Naive B cell (primary cell): ENCODE measurements around the gene IGF2BP2. TPM values are rescaled to one million over a fixed set of nuclear protein-coding genes. Genes with fewer than 3 reads are reported as not detected.

Source experiments
- ATAC-seq, 2 donors: fragments of 150-1000 bp; cut with Tn5 transposase; 2 replicates each; pipeline ENCODE4 v1.10.0; 2021; ENCODE audit warnings: low read depth in 2 of 2, mild to moderate bottlenecking in 2 of 2, moderate library complexity in 2 of 2
- DNase-seq: peaks from one replicate; pipeline ENCODE4 v3.0.0; 2022
- H3K27ac Mint-ChIP-seq, 6 donors: one replicate each; pipeline ENCODE4 v1.8.0; 2020 to 2022; ENCODE audit warnings: mild to moderate bottlenecking in 6 of 6, mixed read lengths in 6 of 6, moderate library complexity in 5 of 6, inconsistent platforms in 2 of 6
- H3K27me3 Mint-ChIP-seq, 3 donors: one replicate each; pipeline ENCODE4 v1.8.0; 2021 to 2022; ENCODE audit warnings: mixed read lengths in 3 of 3, mild to moderate bottlenecking in 1 of 3
- H3K36me3 Mint-ChIP-seq, 2 donors: one replicate each; pipeline ENCODE4 v1.8.0; 2020 to 2022; ENCODE audit warnings: mixed read lengths in 2 of 2, inconsistent platforms in 1 of 2, mild to moderate bottlenecking in 1 of 2
- H3K4me1 Mint-ChIP-seq, 3 donors: one replicate each; pipeline ENCODE4 v1.8.0; 2020 to 2022; ENCODE audit warnings: mixed read lengths in 3 of 3, inconsistent platforms in 1 of 3, mild to moderate bottlenecking in 1 of 3, moderate library complexity in 1 of 3
- H3K4me3 Mint-ChIP-seq, 8 donors: one replicate each; pipeline ENCODE4 v1.8.0; 2020 to 2022; ENCODE audit warnings: mild to moderate bottlenecking in 8 of 8, mixed read lengths in 8 of 8, moderate library complexity in 8 of 8, inconsistent platforms in 2 of 8
- H3K9me3 Mint-ChIP-seq, 7 donors: one replicate each; pipeline ENCODE4 v1.8.0; 2020 to 2022; ENCODE audit warnings: mixed read lengths in 7 of 7, mild to moderate bottlenecking in 5 of 7, inconsistent platforms in 2 of 7, moderate library complexity in 1 of 7
- polyA plus RNA-seq, 6 donors: library from polyadenylated mRNA; unstranded; fragments of 300-500 nt; fragmentation: Illumina TruSeq; gene quantifications; one replicate each; pipeline ENCODE4 v1.2.3, GENCODE V29; 2021; ENCODE audit warnings: low read depth in 6 of 6

Gene IGF2BP2
- polyA plus RNA-seq, 6 donors from 2014 or later: 0.31 TPM; not detected in 5

DNA sequence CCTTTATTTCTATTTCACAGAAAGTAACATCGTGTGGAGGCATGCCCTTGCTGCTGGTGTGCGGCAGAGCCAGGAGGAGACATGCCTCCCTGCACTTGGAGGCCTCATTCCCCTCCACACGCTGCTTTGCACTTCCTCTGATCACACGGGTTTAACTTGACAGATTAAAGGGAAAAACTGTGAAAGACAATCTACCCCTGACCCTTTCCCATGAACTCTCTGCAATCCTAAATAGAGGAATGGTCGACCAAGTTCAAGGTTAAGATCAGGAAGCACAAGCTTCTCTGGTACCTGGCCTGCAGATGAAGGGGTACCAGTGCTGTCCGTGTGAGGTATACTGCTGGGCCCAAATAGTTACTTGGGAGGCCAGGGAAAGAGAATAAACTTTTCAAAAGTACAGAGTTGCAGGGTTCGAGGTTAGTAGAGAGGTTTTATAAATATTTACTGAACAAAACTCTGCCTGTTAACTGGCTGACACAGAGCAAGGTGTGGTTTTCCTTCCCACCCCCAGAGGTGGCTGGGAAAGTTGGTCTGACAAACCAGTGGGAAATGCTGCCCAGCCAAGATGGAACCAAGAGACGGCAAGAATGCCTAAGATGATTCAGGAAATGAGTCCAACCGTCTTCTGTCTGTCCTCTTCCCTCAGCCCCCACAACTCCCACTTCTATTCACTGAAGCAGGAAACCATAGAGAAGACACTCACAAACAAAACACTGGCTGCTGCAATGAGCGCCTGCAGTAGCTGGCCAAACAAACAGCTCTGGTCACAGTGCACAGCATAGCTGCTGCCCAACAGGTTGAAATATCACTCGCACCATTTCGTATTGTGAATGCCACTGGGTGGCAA is 79.6 kb downstream of the IGF2BP2 start:
- H3K9me3 Mint-ChIP-seq: no peaks in the 10 kb centered on the region
- no peaks in the 10 kb centered on the region for H3K27me3 Mint-ChIP-seq
- peak; percentile 78 to 91 for ATAC-seq
- peak overlapping the region in 5 of 6 donors; percentile 7 to 84 (median 47) for H3K27ac Mint-ChIP-seq
- no peaks in the 10 kb centered on the region for H3K36me3 Mint-ChIP-seq
- peaks cover 25 to 38% (median 33%) of the 10 kb centered on the region in 3 donors for H3K4me1 Mint-ChIP-seq
- no peak for DNase-seq
- peak overlapping the region; percentile 43 to 86 (median 68) for H3K4me3 Mint-ChIP-seq

DNA sequence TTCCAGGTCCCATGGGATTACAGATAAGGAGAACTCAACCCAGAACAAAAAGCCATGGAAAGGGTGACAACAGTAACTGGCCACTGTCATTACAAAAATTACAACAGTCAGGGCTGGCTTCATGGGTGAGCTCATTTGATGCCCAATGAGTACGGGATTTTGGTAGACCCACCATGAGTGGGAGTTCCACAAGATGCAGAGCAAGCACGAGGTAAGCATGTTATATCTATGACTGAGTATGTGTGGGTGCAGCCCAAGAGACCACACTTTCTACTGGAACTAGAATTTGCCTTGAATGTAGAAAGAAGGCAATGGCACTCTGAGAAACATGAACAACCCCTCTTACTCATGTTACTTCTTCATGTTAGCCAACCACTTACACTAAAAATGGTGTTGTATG is 83.3 kb downstream of the IGF2BP2 start:
- H3K27ac Mint-ChIP-seq: peak overlapping the region in 1 of 6 donors; percentile 26
- DNase-seq (no peak), ATAC-seq (no peak)
- H3K4me1 Mint-ChIP-seq: peaks cover 22 to 32% (median 29%) of the 10 kb centered on the region in 3 donors
- no peaks in the 10 kb centered on the region for H3K36me3 Mint-ChIP-seq
- H3K9me3 Mint-ChIP-seq: no peaks in the 10 kb centered on the region
- H3K27me3 Mint-ChIP-seq: no peaks in the 10 kb centered on the region
- H3K4me3 Mint-ChIP-seq: no peak overlapping the region

DNA sequence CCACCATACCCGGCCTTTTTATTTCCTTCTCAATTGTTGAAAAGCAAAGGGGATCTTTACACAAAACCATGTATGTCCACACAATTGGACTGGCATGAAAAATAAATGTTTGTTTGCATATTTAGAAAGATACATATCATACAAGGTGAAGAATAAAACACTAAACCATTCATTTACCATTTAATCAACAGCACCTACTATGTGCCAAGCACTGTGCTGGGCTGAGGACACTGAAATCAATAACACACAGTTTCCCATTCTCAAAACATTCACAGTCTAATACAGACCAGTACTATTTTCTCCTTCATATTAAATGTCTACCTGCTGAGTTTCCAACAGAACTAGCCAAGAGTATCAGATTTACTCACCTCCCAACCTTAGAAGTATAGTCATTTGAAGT is 84.7 kb downstream of the IGF2BP2 start:
- Mint-ChIP-seq H3K4me1 (peaks cover 7 to 17% (median 14%) of the 10 kb centered on the region in 3 donors), H3K36me3 (no peaks in the 10 kb centered on the region), H3K4me3 (no peak overlapping the region), H3K9me3 (no peaks in the 10 kb centered on the region), H3K27ac (no peak overlapping the region), H3K27me3 (no peaks in the 10 kb centered on the region)
- ATAC-seq: no peak
- DNase-seq: no peak

DNA sequence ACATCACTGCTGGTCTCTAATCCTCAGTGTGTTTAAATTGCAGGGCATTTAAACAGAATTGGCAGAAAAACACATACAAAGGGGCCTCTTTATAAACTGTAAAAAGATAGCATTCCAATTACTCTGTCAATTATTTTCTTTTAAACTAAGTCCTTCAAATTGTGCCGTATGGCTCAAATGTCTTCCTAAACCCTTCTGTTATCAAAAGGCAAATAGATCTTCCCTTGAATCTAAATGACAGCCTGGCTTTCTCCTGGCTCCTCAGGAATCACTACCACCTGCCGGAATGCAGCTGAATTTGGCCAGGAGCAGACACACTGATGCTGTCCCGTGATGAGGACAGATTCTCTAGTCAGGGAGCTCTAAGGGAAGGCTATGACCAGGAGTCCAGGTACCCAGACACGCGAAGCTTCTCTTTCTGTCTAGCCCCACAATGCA is 85.6 kb downstream of the IGF2BP2 start:
- Mint-ChIP-seq H3K9me3 (no peaks in the 10 kb centered on the region), H3K4me3 (no peak overlapping the region), H3K27ac (peak overlapping the region in 1 of 6 donors; percentile 3), H3K36me3 (no peaks in the 10 kb centered on the region), H3K27me3 (no peaks in the 10 kb centered on the region), H3K4me1 (peaks cover 3 to 9% (median 8%) of the 10 kb centered on the region in 3 donors)
- no peak for ATAC-seq
- DNase-seq: no peak

DNA sequence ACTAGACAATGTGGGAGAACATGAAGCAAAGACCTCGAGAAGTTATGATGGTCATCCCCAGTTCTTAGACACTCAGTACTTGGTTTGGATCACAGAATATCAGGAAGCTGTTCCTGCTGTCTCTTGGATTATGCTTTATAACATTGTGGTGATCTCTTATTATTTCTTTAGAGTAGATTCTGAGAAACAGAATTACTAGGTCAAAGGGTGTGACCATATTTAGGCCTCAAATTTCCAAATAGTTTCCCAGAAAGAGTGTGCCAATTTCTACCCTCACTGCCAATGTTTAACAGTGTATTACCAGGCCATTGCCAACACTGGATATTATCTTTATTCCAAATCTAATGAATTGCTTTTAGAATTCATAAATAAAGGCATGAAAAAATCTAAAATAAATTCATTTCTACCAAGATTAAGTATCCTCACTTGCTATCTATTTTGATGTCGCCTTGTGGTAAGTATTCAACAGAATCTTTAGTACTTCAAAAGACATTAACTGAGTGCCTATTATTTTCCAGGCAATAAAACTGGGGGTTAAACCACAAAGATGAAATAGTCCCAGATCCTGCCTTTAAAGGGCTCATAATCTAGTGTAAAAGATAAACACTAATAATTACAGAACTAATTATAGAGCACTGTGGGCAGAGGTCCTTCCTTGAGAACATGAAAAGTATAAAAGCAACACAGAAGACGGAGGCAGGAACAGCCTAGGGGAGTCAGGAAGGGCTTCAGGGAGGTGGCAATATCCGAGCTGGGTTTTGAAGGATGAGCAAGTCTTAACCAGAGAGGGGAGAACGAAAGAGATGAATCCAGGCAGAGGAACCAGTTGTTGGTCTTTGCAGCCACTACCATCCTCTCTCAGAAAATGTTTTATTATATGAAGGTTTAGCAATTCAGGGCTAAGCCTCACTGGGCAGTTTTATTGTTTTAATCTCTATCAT is 86.8 kb downstream of the IGF2BP2 start:
- no peak for ATAC-seq
- no peak overlapping the region for H3K4me3 Mint-ChIP-seq
- H3K27ac Mint-ChIP-seq: no peak overlapping the region
- H3K27me3 Mint-ChIP-seq: no peaks in the 10 kb centered on the region
- H3K9me3 Mint-ChIP-seq: no peaks in the 10 kb centered on the region
- H3K4me1 Mint-ChIP-seq: peaks cover 0 to 4% (median 3%) of the 10 kb centered on the region in 3 donors
- no peak for DNase-seq
- H3K36me3 Mint-ChIP-seq: no peaks in the 10 kb centered on the region

DNA sequence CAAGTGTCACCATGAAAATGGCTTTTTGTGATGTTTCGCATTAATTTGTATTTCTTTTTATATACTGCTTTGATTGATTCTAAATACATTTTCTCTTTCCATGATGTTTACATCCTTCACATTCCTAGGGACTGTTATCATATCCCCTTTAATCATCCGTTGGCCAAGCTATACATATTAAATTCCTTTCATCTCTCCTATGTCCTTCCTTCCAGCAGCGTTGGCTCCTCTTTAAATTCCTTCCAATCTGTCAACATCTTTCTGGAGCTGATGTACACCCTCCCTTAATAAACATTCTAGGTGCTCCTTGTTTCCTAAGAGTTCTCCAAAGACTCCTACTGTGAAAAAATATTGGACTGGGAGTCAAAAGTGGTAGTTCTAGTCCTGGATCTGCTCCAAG is 87.8 kb downstream of the IGF2BP2 start:
- H3K27me3 Mint-ChIP-seq: no peaks in the 10 kb centered on the region
- H3K9me3 Mint-ChIP-seq: no peaks in the 10 kb centered on the region
- H3K4me1 Mint-ChIP-seq: peaks cover 0 to 4% (median 4%) of the 10 kb centered on the region in 3 donors
- no peak overlapping the region for H3K27ac Mint-ChIP-seq
- no peaks in the 10 kb centered on the region for H3K36me3 Mint-ChIP-seq
- DNase-seq (no peak), ATAC-seq (no peak)
- no peak overlapping the region for H3K4me3 Mint-ChIP-seq

DNA sequence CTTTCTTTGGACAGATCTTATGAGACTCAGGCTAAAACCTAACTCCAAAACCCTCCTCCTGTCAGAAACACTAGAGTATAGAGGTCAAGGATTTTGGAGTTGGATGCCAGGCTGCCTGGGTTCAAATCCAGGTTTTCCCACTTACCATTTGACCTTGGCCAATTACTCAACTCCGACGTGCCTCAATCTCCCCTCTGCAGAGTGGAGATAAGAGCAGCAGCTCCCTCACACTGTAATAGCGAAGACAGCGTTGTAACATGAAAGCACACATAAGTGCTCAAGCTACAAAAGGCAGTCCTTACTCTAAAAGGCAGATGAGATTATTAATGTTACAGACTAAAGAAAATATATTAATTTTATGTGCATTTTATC is 90.1 kb downstream of the IGF2BP2 start:
- no peaks in the 10 kb centered on the region for H3K27me3 Mint-ChIP-seq
- no peak for DNase-seq
- no peak for ATAC-seq
- H3K27ac Mint-ChIP-seq: peak overlapping the region in 2 of 6 donors; percentile 35 to 44
- peaks cover 0 to 2% (median 0%) of the 10 kb centered on the region in 7 donors for H3K9me3 Mint-ChIP-seq
- peaks cover 0 to 7% (median 0%) of the 10 kb centered on the region in 3 donors for H3K4me1 Mint-ChIP-seq
- H3K4me3 Mint-ChIP-seq: no peak overlapping the region
- no peaks in the 10 kb centered on the region for H3K36me3 Mint-ChIP-seq

DNA sequence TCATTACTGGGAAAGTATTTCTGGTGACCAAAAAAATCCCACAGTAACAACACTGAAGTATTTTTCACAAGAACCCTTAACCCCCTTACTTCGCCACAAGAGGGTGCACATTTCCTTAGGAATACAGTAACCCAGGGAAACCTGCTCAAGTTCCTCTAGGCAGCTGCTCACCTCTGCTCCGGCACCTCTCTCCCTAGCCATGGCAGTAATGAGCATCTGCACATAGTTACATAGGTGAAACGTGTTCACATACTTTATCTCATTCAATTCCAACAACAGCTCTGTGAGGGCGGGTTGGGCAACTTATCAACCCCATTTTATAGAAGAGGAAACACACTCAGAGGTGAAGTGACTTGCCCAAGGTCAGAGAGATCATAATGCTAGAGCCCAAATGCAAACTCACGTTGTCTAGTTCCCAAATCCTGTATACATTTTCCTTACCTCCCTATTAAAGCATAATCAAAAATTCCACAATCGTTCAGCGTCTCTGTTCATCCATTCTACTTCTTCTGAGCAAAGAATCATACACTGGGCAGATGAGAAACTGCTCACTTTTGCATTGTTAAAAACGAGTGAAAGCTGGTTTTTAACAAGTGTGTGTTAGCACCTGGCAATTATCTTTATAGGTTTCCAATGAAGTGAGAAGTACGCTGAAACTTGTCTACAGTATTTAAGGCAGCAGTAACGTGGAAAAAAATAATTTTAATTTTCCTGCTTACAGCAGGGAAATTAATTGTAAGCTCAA is 90.7 kb downstream of the IGF2BP2 start:
- no peaks in the 10 kb centered on the region for H3K36me3 Mint-ChIP-seq
- ATAC-seq (peak in 1 of 2 donors; percentile 30), DNase-seq (no peak)
- peaks cover 0 to 7% (median 0%) of the 10 kb centered on the region in 3 donors for H3K4me1 Mint-ChIP-seq
- H3K9me3 Mint-ChIP-seq: peaks cover 0 to 2% (median 0%) of the 10 kb centered on the region in 7 donors
- no peak overlapping the region for H3K4me3 Mint-ChIP-seq
- no peak overlapping the region for H3K27ac Mint-ChIP-seq
- no peaks in the 10 kb centered on the region for H3K27me3 Mint-ChIP-seq

DNA sequence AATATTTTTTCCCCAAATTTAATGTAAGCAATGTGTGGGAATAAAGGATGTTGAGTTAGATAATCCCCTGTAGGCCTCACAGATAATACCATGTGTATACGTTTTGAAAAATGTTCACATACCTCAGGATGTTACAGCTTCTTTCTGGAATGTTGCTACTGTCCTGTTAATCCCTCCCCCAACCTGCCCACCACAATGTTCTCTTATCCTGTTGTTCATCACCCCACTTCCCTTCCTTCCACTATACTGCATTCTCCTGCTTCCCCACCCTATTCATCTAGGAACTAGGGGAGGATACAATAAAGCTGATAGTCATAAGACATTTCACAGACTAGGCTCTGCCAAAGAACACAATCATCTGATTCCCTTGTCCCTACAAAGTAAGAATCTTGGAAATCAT is 92.1 kb downstream of the IGF2BP2 start:
- H3K36me3 Mint-ChIP-seq: no peaks in the 10 kb centered on the region
- peaks cover 0 to 2% (median 0%) of the 10 kb centered on the region in 7 donors for H3K9me3 Mint-ChIP-seq
- H3K27me3 Mint-ChIP-seq: no peaks in the 10 kb centered on the region
- peaks cover 0 to 7% (median 0%) of the 10 kb centered on the region in 3 donors for H3K4me1 Mint-ChIP-seq
- no peak overlapping the region for H3K4me3 Mint-ChIP-seq
- DNase-seq (no peak), ATAC-seq (no peak)
- H3K27ac Mint-ChIP-seq: peak overlapping the region in 2 of 6 donors; percentile 22 to 66

DNA sequence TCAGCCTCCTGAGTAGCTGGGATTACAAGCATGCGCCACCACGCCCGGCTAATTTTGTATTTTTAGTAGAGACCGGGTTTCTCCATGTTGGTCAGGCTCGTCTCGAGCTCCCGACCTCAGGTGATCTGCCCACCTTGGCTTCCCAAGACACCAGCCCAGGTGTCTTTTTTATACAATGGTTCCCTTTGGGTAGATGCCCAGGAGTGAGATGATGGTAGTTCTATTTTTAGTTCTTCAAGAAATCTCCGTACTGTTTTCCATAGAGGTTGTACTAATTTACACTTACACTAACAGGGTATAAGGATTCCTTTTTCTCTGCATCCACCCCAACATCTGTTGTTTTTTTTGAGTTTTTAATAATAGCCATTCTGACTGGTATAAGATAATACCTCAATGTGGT is 94.3 kb downstream of the IGF2BP2 start:
- Mint-ChIP-seq H3K4me3 (no peak overlapping the region), H3K27ac (no peak overlapping the region), H3K27me3 (no peaks in the 10 kb centered on the region), H3K36me3 (no peaks in the 10 kb centered on the region), H3K9me3 (peaks cover 0 to 2% (median 0%) of the 10 kb centered on the region in 7 donors), H3K4me1 (peaks cover 0 to 7% (median 0%) of the 10 kb centered on the region in 3 donors)
- ATAC-seq (no peak), DNase-seq (no peak)

DNA sequence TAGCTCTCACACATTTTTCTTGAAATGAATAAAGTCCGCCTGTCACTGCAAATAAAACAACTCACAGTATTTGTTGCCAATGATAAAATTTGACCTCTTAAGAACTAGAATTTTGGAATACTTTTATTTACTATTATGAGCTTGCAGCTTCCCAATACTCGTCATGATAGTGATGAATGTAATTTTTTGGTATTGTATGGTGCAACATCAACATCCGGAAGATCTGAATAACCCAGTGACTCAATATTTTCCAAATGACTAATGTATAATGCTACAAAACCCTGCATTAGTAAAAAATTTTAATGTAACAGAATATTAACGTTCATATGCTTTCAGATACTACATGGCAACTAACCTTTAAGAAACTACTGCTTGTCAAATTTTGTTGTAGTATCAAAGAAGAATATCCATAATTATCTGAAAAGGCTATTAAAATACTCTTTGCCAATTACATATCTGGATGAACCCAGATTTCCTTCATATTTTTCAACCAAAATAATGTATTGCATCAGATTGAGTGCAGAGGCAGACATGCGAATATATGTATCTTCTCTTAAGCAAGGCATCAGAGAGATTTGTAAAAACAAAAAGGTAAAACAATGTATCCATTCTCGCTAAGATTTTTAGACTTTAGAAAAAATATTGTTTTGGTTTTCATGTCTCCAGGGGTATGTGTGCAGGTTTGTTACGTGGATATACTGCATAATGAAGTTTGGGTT is 95.3 kb downstream of the IGF2BP2 start:
- Mint-ChIP-seq H3K4me3 (no peak overlapping the region), H3K27ac (no peak overlapping the region), H3K27me3 (no peaks in the 10 kb centered on the region), H3K9me3 (peaks cover 0 to 2% (median 0%) of the 10 kb centered on the region in 7 donors), H3K36me3 (no peaks in the 10 kb centered on the region), H3K4me1 (peaks cover 0 to 7% (median 0%) of the 10 kb centered on the region in 3 donors)
- ATAC-seq (no peak), DNase-seq (no peak)

DNA sequence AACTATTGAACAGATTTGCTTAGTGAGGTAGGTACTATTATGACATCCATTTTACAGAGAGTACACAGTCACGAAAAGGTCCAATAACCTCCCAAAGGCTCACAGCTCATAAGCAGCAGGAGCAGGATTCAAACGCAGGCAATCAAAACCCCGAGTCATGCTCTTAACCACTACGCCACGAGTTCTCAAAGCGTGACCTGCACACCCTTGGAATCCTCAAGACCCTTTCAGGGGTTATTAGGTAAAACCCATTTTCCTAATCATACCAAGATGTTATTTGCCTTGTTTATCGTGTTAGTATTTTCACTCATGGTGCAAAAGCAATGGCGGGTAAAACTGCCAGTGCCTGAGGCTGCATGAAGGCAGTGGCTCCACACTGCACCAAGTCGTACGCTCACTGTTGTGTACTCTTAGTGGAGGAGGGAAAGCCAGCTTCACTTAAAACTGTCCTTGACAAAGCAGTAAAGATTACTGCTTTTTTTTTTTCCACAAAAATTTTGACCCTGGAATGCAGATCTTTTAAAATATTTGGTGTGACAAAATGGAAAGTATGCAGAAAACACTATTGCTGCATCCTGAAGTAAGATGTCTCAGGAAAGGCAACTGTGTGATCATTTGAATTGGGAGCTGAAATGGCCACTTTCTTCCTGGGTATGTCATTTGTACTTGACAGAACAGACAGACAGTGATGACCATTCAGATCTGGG is 96.1 kb downstream of the IGF2BP2 start:
- Mint-ChIP-seq H3K9me3 (peaks cover 0 to 2% (median 0%) of the 10 kb centered on the region in 7 donors), H3K36me3 (no peaks in the 10 kb centered on the region), H3K27me3 (peaks cover 0 to 2% (median 0%) of the 10 kb centered on the region in 3 donors), H3K4me3 (no peak overlapping the region), H3K4me1 (peaks cover 0 to 3% (median 0%) of the 10 kb centered on the region in 3 donors), H3K27ac (no peak overlapping the region)
- ATAC-seq: no peak
- no peak for DNase-seq
